ENCODE results near the gene CSNK1D.
A peak's percentile ranks its signal among the peaks of the same experiment; 100 is the strongest.
"Not testable (repeated sequence)": the region's sequence is repeated elsewhere in the genome, so short reads cannot be mapped to it uniquely, and the experiment has no call there.

The CSNK1D gene

DNA sequence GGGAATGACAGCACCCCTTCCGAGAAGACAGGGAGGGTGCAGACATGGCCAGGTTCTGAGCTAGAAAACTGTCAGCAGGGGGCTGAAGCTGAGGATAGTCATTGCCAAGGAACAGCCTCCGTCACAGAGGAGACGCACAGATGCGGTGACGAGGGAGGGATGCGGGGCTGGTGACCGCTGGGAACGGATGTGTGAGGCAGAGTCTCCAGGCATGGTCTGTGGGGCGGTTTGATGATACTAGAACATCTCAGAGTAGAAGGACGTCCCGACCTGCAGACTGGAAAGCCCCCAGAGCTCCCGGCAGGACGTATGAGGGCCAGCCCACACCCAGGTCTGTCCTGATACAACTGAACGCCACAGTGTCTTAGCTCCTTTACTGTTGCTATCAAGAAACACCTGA is 1.8 kb upstream of the CSNK1D start:
- no peak for DNase-seq

DNA sequence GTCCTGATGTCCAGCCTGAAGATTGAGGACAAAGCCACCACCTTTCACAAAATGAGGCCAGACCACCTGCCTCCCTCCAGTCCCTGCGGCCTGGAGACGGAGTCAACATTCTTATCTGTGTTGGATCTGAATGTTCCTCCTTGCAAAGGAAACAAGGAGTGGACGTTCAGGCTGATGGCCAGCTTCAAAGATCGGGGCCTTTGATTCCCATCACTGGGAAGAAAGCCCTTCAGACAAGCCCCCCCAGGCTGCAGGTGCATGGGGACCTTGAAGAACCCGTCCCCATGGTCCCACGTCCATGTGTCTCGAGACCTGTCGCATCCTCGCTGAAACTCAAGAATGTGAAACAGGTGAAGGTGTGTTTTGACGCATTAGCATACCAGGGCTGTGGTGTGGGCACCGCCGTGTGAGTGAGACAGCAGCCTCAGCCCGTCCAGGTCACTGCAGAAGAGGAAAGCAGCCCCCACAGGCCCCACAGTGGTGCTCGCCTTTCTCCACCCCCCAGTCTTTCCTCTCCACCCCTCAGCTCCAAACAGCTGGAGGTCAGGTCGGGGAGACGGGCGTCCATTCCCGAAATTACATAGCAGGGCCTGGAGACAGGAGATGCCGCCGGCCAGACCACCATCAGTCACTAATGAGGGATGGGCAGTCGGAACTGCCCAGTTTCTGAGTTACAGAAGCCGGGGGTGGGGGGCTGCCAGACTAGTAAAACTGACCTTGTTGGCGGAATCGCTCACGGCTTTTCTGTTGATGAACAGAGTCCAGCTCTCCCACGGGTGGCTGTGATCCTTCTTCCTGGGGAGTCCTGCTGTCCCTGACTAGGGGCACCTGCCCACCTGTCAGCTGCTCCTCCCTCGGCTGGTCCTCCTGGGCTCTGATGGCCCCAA is 877 bp upstream of the CSNK1D start:
- no peak for DNase-seq

DNA sequence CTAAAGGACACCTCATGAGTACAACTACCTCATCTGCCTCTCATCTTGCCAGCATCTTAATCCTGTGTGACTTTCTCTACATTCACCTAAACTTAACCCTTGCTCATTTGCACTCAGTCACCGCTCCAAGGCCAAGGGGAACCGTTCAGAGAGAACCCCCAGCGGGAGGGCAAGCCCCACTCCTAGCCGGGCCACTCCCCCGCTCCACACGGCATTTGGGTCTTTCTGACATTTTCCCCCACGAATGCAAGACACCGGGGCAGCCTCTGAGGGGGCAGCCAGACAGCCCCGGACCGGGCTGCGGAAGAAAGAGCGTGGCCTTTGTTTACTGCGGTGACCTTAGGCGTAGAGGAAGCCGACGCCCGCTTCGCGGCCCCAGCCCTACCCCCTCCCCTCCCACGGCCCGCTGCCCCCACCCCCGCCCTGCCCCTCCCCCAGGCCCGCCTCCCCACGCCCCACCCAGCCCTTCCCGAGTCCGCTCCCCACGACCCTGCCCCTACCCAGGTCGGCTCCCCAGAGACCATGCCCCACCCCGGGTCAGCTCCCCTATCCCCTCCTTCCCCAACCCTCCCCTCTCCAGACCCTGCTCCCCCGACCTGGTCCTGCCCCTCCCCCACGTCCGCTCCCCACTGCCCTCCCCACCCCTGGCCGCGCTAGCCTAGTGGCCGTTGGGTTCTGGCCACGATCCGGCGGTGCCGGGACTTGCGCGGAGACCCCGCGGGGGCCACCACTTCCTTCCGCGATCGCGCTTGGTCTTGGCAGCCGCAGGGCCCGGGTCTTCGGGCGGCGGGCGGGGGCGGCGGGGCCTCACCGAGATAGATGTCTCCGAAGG is 789 bp downstream of the CSNK1D start:
- DNase-seq = peak in 14 of 58 donors; percentile 21 to 70 (median 48)

DNA sequence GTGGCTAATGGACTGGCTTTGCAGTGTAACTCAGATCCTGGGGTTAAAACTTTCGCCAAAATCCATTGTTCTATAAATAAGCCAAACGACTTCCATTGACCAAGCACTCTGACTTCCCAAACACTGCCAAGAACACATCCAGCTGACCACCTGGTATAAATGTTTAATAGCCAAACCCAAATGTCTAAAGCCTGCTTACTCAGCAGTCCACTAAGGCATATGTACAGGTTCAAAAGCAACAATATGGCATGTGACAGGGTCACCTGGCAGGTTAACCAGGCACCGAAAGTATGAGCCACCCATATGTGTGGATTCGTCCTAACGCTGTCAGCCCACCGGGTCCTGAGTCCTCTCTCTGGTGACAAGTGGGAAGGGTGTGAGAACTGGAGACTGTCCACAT is 2.1 kb downstream of the CSNK1D start:
- DNase-seq = no peak

DNA sequence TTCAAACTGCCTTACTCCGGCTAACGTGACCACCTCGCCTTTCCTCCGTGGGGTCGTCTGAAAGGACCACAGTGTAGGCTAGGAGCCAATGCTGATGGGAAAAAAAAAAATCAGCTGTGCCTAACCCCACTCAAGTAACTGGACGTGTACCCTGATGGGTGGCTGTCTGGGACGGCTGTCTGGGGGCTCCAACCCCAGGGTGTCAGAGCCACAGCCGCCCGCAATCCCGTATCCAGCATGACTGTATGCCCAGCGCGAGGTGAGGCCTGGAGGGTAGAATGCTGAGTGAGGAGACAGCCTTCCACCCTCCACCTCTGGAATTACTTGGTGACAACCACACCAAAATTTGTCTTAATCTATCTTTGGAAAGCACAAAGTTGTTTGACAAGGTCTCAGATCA is 2.8 kb downstream of the CSNK1D start:
- DNase-seq = no peak

DNA sequence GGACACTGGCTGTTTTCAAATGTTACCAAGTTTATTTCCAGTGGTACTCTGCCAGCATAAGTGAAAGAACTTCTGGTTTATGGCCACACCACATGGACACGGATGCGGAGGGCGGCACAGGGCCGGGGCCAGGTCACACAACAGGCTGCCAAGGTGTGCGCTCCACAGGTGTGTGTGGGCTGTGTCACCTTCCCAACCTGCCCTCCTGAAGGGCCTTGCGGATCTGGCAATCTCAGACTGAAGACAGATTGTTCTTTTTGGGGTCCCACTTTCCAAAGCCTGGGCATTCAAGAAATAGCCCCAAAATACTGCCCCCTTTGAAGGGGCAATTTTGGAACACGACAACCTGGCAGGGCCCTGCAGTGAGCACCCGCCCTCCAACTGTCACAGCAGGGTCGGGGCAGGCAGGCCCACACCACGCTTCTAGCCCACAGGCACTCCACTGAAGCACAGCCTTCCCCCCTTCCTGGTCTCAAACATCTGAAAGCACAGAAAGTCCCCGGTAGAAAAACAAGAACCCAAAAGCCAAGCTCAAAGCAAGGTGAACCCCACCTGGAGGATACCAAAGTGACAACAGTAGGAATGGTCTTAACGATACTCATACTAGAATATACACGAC is 3.5 kb downstream of the CSNK1D start:
- DNase-seq = no peak

DNA sequence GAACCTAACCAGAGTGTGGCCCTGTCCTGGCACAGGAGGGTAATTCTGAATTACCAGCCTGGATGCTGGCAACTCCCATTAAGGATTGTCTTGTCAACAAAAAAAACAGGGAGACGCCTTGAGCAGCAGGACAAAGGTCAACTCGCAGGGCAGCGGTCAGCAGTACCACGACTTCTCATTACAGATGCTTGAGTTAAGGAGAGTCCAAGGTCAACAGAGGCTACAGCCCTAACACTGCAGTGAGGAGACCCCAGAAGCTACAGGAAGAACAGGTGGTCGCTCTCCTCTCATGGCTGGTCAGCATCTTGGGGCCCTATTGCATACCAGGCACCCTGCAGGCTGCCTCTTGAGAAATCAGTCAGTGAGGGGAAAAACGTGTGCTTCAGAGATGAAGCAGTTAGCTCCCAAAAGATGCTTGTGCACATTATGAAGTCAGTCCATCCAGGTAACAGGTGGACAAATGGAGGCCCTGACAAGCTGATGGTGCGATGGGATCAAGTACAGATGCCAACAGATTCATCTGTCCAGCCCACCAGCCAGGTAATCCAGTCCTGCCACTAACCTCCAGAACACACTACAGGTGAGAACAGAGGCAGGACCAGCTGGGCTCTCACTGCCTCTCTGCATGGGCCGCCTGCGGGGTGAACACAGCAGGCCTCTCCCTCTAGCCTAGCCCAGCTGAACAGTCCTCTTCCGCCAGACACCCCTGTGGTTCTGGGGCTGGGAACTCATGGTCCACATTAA is 4.2 kb downstream of the CSNK1D start:
- DNase-seq = no peak

DNA sequence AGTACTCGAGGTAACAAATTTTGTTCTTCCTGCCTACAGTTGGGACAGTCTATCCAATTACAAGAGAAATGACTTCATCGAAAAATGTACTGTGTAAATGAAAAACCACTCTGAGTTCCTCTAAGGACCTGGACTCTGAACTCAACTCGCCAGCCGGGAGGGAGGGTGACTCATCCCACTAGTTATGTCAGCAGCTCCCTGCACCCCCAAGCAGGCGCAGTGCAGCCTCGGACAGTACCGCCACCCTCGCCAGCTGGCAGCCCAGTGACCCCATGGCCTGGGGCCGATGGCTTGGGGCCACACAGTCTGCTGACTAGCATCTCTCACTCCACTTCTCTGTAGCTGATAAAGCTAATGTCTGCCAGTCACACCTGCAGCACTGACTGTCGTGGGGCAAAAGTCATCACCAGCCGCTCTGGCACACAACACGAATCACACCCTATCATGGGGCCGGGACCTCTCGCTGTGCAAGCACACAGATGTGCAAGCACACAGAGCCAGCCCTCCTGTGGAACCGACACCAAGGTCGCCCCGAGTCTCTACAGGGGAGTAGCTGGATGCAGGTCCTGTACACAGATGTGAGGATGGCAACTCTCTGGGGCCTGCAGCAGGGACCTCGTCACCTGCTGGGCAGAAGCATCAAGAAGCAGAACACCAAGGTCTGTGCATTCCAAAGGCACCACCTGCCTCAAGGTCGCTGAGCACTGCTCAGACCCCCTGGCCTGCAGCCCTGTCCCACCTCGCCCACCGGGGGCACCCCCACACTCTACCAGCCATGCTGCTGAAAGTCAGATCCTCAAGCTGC is 5.7 kb downstream of the CSNK1D start:
- DNase-seq = peak in 56 of 58 donors; percentile 18 to 95 (median 78)

DNA sequence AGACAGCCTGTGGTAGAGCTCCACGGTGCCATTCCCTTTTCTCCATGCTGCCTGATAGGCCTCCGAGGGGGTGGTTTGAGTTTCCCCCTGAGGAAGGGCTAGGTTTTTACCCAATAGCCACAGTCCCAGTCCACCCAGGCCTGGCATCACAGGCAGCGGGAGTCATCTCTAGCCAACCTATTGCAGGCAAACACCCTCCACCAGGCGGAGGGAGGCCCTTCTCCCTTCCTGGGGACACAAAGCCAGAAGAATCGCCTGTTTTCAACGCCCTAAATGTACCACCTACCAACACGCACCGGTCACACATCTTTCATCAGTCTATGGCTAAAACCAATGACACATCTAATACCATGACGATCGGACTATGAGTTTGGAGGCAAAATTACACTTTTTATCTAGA is 7.4 kb downstream of the CSNK1D start:
- DNase-seq = no peak

DNA sequence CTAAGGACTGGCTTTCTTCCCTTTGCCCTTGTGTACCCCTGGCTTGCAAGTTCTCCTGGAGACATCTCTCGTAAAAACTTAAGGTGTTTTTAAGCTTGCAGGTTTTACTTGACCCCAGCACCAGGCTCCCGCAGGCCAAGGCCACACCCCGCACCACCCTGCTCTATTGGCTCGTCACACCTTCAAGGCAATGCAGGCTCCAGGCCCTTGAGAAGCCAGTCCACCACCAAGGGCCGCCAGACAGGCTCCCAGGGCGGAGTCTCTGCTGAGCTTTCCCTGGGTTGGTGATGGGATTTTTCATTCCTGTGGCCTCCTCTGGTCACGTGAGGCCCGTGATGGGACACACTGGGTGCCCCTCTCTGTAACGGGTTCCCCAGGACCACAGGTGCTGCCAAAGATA is 9.9 kb downstream of the CSNK1D start:
- DNase-seq = no peak

DNA sequence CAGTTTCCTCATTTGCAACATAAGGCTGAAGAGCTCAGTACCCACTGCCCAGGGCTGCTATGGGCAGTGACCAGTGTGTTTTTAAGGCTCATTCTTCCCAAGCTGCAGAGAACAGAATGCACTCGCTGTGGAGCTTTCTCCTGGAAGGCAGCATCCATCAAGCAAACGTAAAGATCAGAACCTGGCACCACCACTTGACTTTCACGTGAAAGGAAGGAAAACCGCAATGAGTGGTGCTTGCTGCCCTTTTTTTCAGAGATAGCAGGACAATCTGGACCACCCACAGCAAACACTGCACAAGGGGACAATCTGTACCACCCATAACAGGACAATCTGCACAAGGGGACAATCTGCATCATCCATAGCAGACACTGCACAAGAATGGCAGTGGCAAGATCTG is 11.2 kb downstream of the CSNK1D start:
- no peak for DNase-seq

DNA sequence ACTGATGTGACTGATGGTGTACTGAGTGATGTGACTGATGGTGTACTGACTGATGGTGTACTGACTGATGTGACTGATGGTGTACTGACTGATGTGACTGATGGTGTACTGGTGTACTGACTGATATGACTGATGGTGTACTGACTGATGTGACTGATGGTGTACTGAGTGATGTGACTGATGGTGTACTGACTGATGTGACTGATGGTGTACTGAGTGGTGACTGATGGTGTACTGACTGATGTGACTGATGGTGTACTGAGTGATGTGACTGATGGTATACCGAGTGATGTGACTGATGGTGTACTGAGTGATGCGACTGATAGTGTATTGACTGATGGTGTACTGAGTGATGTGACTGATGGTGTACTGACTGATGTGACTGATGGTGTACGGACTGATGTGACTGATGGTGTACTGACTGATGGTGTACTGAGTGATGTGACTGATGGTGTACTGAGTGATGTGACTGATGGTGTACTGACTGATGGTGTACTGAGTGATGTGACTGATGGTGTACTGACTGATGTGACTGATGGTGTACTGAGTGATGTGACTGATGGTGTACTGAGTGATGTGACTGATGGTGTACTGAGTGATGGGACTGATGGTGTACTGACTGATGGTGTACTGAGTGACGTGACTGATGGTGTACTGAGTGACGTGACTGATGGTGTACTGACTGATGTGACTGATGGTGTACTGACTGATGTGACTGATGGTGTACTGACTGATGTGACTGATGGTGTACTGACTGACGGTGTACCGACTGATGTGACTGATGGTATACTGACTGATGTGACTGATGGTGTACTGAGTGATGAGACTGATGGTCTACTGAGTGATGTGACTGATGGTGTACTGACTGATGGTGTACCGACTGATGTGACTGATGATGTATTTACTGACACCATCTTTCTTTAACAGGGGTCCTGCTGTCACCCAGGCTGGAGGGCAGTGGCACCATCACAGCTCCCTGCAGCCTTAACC is 13.2 kb downstream of the CSNK1D start:
- not testable (repeated sequence) for DNase-seq

DNA sequence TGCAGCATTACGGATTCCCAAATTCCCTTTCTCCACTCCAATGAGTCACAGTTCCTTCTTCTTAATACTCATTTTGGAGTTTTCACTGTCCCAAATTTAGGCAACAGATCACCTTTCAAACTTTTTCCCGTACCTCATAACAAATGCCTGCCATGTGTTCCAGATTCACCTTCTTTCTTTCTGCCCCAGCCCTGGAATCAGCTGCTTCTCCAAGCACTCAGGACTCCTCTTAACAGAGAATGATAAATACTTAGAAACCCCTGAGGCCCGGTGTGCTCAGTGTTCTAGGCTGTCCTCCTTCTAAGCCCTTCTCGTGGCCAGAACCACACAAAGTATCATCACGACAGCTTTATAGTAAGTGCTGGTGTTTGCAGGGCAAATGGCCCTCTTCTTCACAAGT is 14.9 kb downstream of the CSNK1D start:
- no peak for DNase-seq

DNA sequence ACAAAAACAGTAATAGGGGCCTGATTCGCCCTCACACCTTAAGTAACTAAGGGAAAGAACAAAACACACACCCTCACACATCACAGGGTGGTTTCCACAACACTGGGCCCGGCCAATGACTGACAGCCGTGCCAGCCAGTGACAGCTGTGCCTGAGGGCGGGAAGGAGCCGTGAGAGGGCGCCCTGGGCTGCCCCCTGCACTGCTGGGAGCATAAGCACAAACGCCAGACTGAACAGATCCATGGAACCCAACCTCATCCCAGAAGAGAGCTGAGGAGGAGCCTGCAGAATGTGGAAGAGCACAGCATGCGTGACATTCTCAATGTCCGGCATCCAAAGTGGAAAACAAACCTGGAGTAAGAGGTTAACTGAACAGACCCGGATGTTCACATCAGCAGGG is 16.0 kb downstream of the CSNK1D start:
- peak in 40 of 58 donors; percentile 9 to 71 (median 40) for DNase-seq

DNA sequence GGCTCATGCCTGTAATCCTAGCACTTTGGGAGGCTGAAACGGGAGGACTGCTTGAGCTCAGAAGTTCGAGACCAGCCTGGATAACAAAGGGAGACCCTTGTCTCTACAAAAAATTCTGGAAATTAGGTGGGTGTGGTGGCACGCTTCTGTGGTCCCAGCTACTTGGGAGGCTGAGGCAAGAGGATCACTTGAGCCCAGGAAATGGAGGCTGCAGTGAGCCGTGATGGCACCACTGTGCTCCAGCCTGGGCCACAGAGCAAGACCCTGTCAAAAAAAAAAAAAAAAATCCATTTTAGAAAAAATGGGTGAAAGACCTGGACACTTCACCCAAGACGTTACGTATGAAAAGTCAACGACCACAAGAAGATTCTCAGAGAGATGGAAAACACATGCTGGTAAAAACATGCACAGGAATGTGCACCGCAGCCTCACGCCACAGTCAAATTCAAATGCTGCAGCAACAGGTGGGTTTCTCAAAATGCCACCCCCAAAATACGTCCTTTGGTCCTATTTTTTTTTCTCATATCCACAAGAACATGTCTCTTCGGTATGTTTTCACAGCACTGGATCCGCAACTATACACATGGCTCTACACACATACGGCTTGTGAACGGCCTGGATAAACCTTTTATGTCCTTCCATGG is 17.1 kb downstream of the CSNK1D start:
- no peak for DNase-seq

DNA sequence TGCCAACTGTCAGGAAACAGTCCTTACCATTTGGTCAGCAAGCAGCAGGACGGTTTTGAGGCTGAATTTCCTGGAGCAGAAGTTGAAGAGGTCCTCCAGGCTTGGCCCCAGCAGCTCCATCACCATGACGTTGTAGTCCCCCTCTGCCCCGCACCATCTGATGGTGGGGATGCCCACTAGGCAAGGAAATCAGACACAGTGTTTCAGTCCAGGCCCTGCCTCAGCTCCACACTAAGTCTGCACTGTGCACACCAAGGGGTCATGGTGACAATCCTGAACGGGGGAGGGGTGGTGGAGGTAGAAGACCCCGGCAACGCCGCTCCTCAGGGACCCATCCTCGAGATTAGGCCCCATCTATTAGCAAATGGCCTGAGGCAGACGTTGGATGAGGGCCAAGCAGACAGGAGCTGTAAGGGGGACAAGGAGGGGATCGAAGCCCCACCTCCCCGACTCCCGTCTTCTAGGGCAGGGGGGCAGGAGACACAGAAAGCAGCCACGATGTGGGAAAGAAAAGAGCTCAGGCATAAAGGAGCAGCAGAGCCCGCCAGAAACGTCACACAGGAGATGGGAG is 18.0 kb downstream of the CSNK1D start:
- no peak for DNase-seq

DNA sequence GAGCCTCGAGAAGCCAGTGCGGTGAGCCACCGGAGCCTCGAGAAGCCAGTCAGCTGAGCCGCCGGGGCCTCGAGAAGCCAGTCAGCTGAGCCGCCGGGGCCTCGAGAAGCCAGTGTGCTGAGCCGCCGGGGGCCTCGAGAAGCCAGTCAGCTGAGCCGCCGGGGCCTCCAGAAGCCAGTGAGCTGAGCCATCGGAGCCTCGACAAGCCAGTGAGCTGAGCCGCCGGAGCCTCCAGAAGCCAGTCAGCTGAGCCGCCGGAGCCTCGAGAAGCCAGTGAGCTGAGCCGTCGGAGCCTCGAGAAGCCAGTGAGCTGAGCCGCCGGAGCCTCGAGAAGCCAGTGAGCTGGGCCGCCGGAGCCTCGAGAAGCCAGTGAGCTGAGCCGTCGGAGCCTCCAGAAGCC is 18.8 kb downstream of the CSNK1D start:
- not testable (repeated sequence) for DNase-seq

DNA sequence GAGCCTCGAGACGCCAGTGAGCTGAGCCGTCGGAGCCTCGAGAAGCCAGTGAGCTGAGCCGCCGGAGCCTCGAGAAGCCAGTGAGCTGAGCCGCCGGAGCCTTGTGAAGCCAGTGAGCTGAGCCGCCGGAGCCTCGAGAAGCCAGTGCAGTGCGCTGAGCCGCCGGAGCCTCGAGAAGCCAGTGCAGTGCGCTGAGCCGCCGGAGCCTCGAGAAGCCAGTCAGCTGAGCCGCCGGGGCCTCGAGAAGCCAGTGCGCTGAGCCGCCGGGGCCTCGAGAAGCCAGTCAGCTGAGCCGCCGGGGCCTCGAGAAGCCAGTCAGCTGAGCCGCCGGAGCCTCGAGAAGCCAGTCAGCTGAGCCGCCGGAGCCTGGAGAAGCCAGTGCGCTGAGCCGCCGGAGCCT is 19.4 kb downstream of the CSNK1D start:
- not testable (repeated sequence) for DNase-seq

Data from anterior cingulate cortex (tissue), 58 donors.